ENCODE data around the gene C1orf174. TPM values are rescaled to one million over a fixed set of nuclear protein-coding genes. Genes with fewer than 3 reads are reported as not detected.
A peak's percentile ranks its signal among the peaks of the same experiment; 100 is the strongest.

The C1orf174 gene
- total and polyA plus RNA-seq, 2 of the 13 experiments (the other 11 are each of a cell fraction or from before 2014, with no cell fraction given): 21.6 to 31.4 TPM

- TF ChIP-seq ZSCAN9 (CRISPR knock-in tag; IDR thresholded peaks at IDR 0.05; ENCODE audit: borderline replicate concordance) (peak; percentile 86), HNRNPL (IDR thresholded peaks at IDR 0.05; ENCODE audit: low read depth, low read length) (peak; percentile 97), MXD4 (CRISPR knock-in tag; IDR thresholded peaks at IDR 0.05) (peak; percentile 86), ELF1 (CRISPR knock-in tag; IDR thresholded peaks at IDR 0.05) (peak; percentile 91), TAF1 (CRISPR knock-in tag; IDR thresholded peaks at IDR 0.05) (peak; percentile 74; the same call in 1 of the 2 replicates), NR2F6 (IDR thresholded peaks at IDR 0.05) (no peak), NR2F6 (CRISPR knock-in tag; IDR thresholded peaks at IDR 0.05) (peak; percentile 22; the same call in 1 of the 2 replicates), SETDB1 (CRISPR knock-in tag; IDR thresholded peaks at IDR 0.05; ENCODE audit: borderline replicate concordance) (no peak), SSRP1 (CRISPR knock-in tag; IDR thresholded peaks at IDR 0.05) (0 out of 2 replicates have a peak, but pooled peaks have one; percentile 33), SALL1 (CRISPR knock-in tag; IDR thresholded peaks at IDR 0.05) (peak; percentile 78), HMG20B (CRISPR knock-in tag; conservative IDR thresholded peaks at IDR 0.05) (no peak), SP2 (CRISPR knock-in tag; IDR thresholded peaks at IDR 0.05) (peak; percentile 31; the same call in 1 of the 2 replicates), YEATS4 (CRISPR knock-in tag; IDR thresholded peaks at IDR 0.05; ENCODE audit: borderline replicate concordance) (peak; percentile 78; the same call in 1 of the 2 replicates), MED1 (CRISPR knock-in tag; IDR thresholded peaks at IDR 0.05) (peak; percentile 55), ZNF564 (CRISPR knock-in tag; IDR thresholded peaks at IDR 0.05) (0 out of 2 replicates have a peak, but pooled peaks have one; percentile 50), MBNL3 (CRISPR knock-in tag; conservative IDR thresholded peaks at IDR 0.05) (no peak), SMYD3 (CRISPR knock-in tag; IDR thresholded peaks at IDR 0.05) (no peak), ZSCAN22 (CRISPR knock-in tag; IDR thresholded peaks at IDR 0.05) (no peak), ZNF816 (CRISPR knock-in tag; IDR thresholded peaks at IDR 0.05; ENCODE audit: borderline replicate concordance) (no peak), HCFC1 (IDR thresholded peaks at IDR 0.05; ENCODE audit: low read depth, low read length) (peak; percentile 86), PHF8 (CRISPR knock-in tag; IDR thresholded peaks at IDR 0.05) (peak; percentile 92), SNAI1 (CRISPR knock-in tag; IDR thresholded peaks at IDR 0.05; ENCODE audit: borderline replicate concordance) (no peak), LCORL (IDR thresholded peaks at IDR 0.05) (no peak), LCORL (CRISPR knock-in tag; IDR thresholded peaks at IDR 0.05) (peak; percentile 62), GATAD2A (CRISPR knock-in tag; IDR thresholded peaks at IDR 0.05) (peak; percentile 64), FOXK1 (CRISPR knock-in tag; IDR thresholded peaks at IDR 0.05; ENCODE audit: borderline replicate concordance, low read depth) (peak; percentile 85; the same call in 1 of the 2 replicates), ZNF160 (CRISPR knock-in tag; IDR thresholded peaks at IDR 0.05) (no peak; the same call in 1 of the 2 replicates), ZNF382 (CRISPR knock-in tag; IDR thresholded peaks at IDR 0.05; ENCODE audit: borderline replicate concordance) (no peak)
- TF ChIP-seq, protein P1, sequence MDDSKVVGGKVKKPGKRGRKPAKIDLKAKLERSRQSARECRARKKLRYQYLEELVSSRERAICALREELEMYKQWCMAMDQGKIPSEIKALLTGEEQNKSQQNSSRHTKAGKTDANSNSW (CRISPR knock-in tag; IDR thresholded peaks at IDR 0.05; ENCODE audit: borderline replicate concordance): no peak; the same call in 1 of the 2 replicates
- TF ChIP-seq, protein P2, sequence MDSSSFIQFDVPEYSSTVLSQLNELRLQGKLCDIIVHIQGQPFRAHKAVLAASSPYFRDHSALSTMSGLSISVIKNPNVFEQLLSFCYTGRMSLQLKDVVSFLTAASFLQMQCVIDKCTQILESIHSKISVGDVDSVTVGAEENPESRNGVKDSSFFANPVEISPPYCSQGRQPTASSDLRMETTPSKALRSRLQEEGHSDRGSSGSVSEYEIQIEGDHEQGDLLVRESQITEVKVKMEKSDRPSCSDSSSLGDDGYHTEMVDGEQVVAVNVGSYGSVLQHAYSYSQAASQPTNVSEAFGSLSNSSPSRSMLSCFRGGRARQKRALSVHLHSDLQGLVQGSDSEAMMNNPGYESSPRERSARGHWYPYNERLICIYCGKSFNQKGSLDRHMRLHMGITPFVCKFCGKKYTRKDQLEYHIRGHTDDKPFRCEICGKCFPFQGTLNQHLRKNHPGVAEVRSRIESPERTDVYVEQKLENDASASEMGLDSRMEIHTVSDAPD (CRISPR knock-in tag; IDR thresholded peaks at IDR 0.05): no peak
- TF ChIP-seq, protein P3, sequence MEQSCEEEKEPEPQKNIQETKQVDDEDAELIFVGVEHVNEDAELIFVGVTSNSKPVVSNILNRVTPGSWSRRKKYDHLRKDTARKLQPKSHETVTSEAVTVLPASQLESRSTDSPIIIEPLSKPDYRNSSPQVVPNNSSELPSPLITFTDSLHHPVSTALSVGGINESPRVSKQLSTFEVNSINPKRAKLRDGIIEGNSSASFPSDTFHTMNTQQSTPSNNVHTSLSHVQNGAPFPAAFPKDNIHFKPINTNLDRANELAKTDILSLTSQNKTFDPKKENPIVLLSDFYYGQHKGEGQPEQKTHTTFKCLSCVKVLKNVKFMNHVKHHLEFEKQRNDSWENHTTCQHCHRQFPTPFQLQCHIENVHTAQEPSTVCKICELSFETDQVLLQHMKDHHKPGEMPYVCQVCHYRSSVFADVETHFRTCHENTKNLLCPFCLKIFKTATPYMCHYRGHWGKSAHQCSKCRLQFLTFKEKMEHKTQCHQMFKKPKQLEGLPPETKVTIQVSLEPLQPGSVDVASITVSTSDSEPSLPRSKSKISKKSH (CRISPR knock-in tag; IDR thresholded peaks at IDR 0.05; ENCODE audit: borderline replicate concordance): no peak
These were observed 42.9 kb downstream of the C1orf174 start, which contains the start of the genes CEP104 and DFFB (continued) for GRCh38 chr1:3856923-3857790.
